Right forelimb (tissue), 1 donor: ENCODE measurements around the gene KRT84.

Experiments used
- DNase-seq: peaks from one replicate; pipeline ENCODE4 v3.0.0-alpha.2; 2018

KRT84 gene

GRCh38 chr12:52341066-52341580 lies 44.3 kb downstream of the KRT84 start:
- DNase-seq = no peak

GRCh38 chr12:52338241-52338960 lies 47.1 kb downstream of the KRT84 start:
- no peak for DNase-seq

- DNase-seq = no peak
These were observed 48.4 kb downstream of the KRT84 start for GRCh38 chr12:52337054-52337453.

- DNase-seq = no peak
These were observed 48.8 kb downstream of the KRT84 start for GRCh38 chr12:52336641-52337040.

GRCh38 chr12:52335598-52336262 lies 49.7 kb downstream of the KRT84 start:
- DNase-seq = no peak

- no peak for DNase-seq
These were observed 51.3 kb downstream of the KRT84 start for GRCh38 chr12:52334185-52334584.

GRCh38 chr12:52333321-52333720 lies 52.1 kb downstream of the KRT84 start:
- DNase-seq = no peak

GRCh38 chr12:52332381-52332780 lies 53.1 kb downstream of the KRT84 start:
- DNase-seq = no peak

GRCh38 chr12:52331833-52332232 lies 53.6 kb downstream of the KRT84 start:
- DNase-seq = no peak

GRCh38 chr12:52331039-52331438 lies 54.4 kb downstream of the KRT84 start:
- no peak for DNase-seq

GRCh38 chr12:52327830-52328500 lies 57.5 kb downstream of the KRT84 start:
- no peak for DNase-seq
